ENCODE data around the gene ADCY7.

- TF ChIP-seq, protein P1, sequence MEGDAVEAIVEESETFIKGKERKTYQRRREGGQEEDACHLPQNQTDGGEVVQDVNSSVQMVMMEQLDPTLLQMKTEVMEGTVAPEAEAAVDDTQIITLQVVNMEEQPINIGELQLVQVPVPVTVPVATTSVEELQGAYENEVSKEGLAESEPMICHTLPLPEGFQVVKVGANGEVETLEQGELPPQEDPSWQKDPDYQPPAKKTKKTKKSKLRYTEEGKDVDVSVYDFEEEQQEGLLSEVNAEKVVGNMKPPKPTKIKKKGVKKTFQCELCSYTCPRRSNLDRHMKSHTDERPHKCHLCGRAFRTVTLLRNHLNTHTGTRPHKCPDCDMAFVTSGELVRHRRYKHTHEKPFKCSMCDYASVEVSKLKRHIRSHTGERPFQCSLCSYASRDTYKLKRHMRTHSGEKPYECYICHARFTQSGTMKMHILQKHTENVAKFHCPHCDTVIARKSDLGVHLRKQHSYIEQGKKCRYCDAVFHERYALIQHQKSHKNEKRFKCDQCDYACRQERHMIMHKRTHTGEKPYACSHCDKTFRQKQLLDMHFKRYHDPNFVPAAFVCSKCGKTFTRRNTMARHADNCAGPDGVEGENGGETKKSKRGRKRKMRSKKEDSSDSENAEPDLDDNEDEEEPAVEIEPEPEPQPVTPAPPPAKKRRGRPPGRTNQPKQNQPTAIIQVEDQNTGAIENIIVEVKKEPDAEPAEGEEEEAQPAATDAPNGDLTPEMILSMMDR (IDR thresholded peaks at IDR 0.05 in 8 of 11, conservative IDR thresholded peaks at IDR 0.05 in 3 of 11), result no peak
- TF ChIP-seq POLR2AphosphoS5 (IDR thresholded peaks at IDR 0.05), result no peak
These were observed 3.1 kb upstream of the ADCY7 start for GRCh38 chr16:50263060-50263909.
